Measurements from ENCODE around the gene PBX1. TPM values are rescaled to one million over a fixed set of nuclear protein-coding genes. Genes with fewer than 3 reads are reported as not detected.

Gene PBX1
- total and polyA plus RNA-seq, 2 donors from 2014 or later: 14.9 to 91.5 TPM

DNA sequence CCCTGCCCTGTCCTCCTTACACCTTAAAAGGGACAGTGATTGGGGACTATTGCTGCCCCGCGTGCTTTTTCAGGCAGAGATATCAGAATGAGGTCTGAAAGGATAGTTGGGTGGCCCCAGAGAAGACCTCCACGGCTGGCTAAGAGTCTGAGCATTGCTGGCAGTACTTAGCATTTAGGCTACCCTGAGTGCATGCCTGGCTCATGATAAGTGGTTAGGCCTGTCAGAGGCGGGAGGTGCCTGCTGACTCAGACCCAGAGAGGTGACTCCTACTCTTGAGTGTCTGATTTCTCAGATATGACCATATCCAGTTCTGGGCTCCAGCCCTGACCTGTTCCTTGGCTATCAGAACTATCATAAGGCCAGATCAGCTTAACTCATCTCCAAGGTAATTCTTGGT lies 213.7 kb downstream of the PBX1 start:
- intact Hi-C loops (cut with DNase I): no loop called here
- no peaks in the 10 kb centered on the region for H3K27me3 ChIP-seq (ENCODE audit: control insufficient read depth, insufficient read depth, low read length)

DNA sequence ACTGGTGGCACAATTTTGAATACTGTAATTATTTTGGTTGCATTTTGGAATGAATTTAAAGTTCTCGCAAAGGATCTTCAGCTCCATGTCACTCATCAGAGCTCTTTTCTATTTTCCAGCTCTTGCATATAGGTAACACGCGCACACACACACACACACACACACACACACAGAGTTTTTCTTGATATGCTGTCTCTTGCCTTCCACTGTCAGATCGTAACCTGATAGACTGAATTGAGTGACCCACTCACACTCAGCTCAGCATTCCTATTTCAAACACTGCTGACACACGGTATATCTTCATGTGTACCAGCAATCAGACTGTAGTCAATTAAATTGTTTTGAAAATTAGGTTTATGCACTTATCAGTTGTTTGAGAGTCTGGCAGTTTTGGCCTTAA lies 214.1 kb downstream of the PBX1 start:
- DNase-seq (no peak), FAIRE-seq (no peak)
- no peak overlapping the region for H3K27ac ChIP-seq (ENCODE audit: low read depth in 2 of 2, low read length in 2 of 2)
- no peaks in the 10 kb centered on the region for H3K36me3 ChIP-seq (ENCODE audit: control insufficient read depth in 2 of 3, insufficient read depth in 3 of 3, low read length in 3 of 3)
- intact Hi-C loops (cut with DNase I): no loop called here
- H3K4me3 ChIP-seq (ENCODE audit: low read length in 3 of 3): no peak overlapping the region
- no peaks in the 10 kb centered on the region for H3K9me3 ChIP-seq (ENCODE audit: control insufficient read depth in 2 of 3, insufficient read depth in 1 of 3, low read length in 3 of 3)
- TF ChIP-seq, protein P1, sequence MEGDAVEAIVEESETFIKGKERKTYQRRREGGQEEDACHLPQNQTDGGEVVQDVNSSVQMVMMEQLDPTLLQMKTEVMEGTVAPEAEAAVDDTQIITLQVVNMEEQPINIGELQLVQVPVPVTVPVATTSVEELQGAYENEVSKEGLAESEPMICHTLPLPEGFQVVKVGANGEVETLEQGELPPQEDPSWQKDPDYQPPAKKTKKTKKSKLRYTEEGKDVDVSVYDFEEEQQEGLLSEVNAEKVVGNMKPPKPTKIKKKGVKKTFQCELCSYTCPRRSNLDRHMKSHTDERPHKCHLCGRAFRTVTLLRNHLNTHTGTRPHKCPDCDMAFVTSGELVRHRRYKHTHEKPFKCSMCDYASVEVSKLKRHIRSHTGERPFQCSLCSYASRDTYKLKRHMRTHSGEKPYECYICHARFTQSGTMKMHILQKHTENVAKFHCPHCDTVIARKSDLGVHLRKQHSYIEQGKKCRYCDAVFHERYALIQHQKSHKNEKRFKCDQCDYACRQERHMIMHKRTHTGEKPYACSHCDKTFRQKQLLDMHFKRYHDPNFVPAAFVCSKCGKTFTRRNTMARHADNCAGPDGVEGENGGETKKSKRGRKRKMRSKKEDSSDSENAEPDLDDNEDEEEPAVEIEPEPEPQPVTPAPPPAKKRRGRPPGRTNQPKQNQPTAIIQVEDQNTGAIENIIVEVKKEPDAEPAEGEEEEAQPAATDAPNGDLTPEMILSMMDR (IDR thresholded peaks at IDR 0.05; ENCODE audit: borderline replicate concordance, extremely low read depth, insufficient read depth): no peak
- H3K27me3 ChIP-seq (ENCODE audit: control insufficient read depth, insufficient read depth, low read length): no peaks in the 10 kb centered on the region
- H3K4me1 ChIP-seq (ENCODE audit: control insufficient read depth in 2 of 3, insufficient read depth in 2 of 3, low read depth in 1 of 3, low read length in 3 of 3): peaks cover 12 to 48% (median 23%) of the 10 kb centered on the region in 3 donors
- H3K9ac ChIP-seq (ENCODE audit: low read length in 3 of 3): no peak overlapping the region

More for the DNA sequence above, 213.7 kb downstream of the PBX1 start:
- Histone ChIP-seq H3K4me3 (ENCODE audit: low read length in 3 of 3) (no peak overlapping the region), H3K36me3 (ENCODE audit: control insufficient read depth in 2 of 3, insufficient read depth in 3 of 3, low read length in 3 of 3) (no peaks in the 10 kb centered on the region), H3K27ac (ENCODE audit: low read depth in 2 of 2, low read length in 2 of 2) (peak overlapping the region in 1 of 2 donors; percentile 40), H3K4me1 (ENCODE audit: control insufficient read depth in 2 of 3, insufficient read depth in 2 of 3, low read depth in 1 of 3, low read length in 3 of 3) (peaks cover 12 to 48% (median 23%) of the 10 kb centered on the region in 3 donors), H3K9ac (ENCODE audit: low read length in 3 of 3) (no peak overlapping the region), H3K9me3 (ENCODE audit: control insufficient read depth in 2 of 3, insufficient read depth in 1 of 3, low read length in 3 of 3) (no peaks in the 10 kb centered on the region)
- FAIRE-seq (no peak), DNase-seq (peak in 3 of 5 donors; percentile 33 to 57 (median 55))
- TF ChIP-seq, protein P1 (IDR thresholded peaks at IDR 0.05; ENCODE audit: borderline replicate concordance, extremely low read depth, insufficient read depth): no peak

DNA sequence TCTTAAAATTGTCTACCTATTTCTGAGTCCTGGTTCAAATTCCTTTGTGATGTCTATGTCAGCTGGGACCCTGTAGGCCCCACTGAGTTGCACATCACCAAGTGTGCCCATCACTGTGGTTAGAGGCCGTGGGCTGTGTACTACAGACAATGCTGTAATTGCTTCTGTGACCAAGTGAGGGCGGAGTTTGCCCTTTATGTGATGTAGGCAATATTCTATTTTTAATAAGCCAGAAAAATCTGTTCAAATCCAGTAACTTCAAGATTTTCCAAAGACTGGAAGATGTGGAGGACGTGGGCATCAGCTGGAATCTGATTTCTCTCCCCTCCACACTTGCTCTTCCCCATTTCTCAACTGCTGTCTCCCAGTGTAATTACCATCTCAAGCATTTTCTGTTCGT lies 215.4 kb downstream of the PBX1 start:
- peak overlapping the region in 1 of 2 donors; percentile 47 for H3K27ac ChIP-seq (ENCODE audit: low read depth in 2 of 2, low read length in 2 of 2)
- no peaks in the 10 kb centered on the region for H3K36me3 ChIP-seq (ENCODE audit: control insufficient read depth in 2 of 3, insufficient read depth in 3 of 3, low read length in 3 of 3)
- H3K27me3 ChIP-seq (ENCODE audit: control insufficient read depth, insufficient read depth, low read length): no peaks in the 10 kb centered on the region
- no peak for DNase-seq
- H3K9ac ChIP-seq (ENCODE audit: low read length in 3 of 3): peak overlapping the region in 1 of 3 donors; percentile 28
- no peak for FAIRE-seq
- TF ChIP-seq, protein P1 (IDR thresholded peaks at IDR 0.05; ENCODE audit: borderline replicate concordance, extremely low read depth, insufficient read depth): no peak
- H3K9me3 ChIP-seq (ENCODE audit: control insufficient read depth in 2 of 3, insufficient read depth in 1 of 3, low read length in 3 of 3): no peaks in the 10 kb centered on the region
- peak overlapping the region in 1 of 3 donors; percentile 15 for H3K4me3 ChIP-seq (ENCODE audit: low read length in 3 of 3)
- H3K4me1 ChIP-seq (ENCODE audit: control insufficient read depth in 2 of 3, insufficient read depth in 2 of 3, low read depth in 1 of 3, low read length in 3 of 3): peaks cover 12 to 48% (median 23%) of the 10 kb centered on the region in 3 donors
- intact Hi-C loops (cut with DNase I): no loop called here

All from kidney (tissue), 14 donors.